ENCODE measurements around the gene PTPRN2. TPM values are rescaled to one million over a fixed set of nuclear protein-coding genes. Genes with fewer than 3 reads are reported as not detected.

The PTPRN2 gene
- polyA plus RNA-seq, 1 of the 3 experiments (the other 2 are of a cell fraction), result 4.0 TPM

DNA sequence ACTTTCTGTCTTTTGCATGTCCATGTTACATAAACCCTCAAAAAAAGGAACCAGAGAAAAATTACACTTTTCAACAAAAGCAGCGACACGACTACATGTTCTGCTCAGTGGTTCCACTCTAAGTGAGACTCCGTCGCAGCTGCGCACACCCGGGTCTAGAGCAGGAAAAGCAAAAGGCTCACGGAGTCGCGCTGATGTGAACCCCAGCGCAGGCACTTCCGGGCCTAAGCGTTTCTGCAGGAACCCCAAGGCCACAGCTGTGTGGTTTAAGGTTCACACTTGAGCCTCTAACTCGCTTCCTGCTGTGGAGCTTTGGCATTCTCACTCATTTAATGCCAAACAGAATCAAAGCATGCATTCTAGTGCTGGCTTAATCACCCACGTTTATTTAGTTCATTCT lies 1010.6 kb downstream of the PTPRN2 start:
- TF ChIP-seq NRF1 (IDR thresholded peaks at IDR 0.05; ENCODE audit: low read depth, low read length), result no peak
- no peak for TF ChIP-seq CHD2 (IDR thresholded peaks at IDR 0.05; ENCODE audit: low read length, partially characterized antibody)
- TF ChIP-seq, protein P1, sequence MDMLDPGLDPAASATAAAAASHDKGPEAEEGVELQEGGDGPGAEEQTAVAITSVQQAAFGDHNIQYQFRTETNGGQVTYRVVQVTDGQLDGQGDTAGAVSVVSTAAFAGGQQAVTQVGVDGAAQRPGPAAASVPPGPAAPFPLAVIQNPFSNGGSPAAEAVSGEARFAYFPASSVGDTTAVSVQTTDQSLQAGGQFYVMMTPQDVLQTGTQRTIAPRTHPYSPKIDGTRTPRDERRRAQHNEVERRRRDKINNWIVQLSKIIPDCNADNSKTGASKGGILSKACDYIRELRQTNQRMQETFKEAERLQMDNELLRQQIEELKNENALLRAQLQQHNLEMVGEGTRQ (IDR thresholded peaks at IDR 0.05; ENCODE audit: borderline replicate concordance, low read depth, low read length), result no peak
- TF ChIP-seq FOSL2 (IDR thresholded peaks at IDR 0.05; ENCODE audit: borderline replicate concordance, low read depth), result no peak
- TF ChIP-seq, protein P2, sequence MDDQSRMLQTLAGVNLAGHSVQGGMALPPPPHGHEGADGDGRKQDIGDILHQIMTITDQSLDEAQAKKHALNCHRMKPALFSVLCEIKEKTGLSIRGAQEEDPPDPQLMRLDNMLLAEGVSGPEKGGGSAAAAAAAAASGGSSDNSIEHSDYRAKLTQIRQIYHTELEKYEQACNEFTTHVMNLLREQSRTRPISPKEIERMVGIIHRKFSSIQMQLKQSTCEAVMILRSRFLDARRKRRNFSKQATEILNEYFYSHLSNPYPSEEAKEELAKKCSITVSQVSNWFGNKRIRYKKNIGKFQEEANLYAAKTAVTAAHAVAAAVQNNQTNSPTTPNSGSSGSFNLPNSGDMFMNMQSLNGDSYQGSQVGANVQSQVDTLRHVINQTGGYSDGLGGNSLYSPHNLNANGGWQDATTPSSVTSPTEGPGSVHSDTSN (IDR thresholded peaks at IDR 0.05), result no peak
- TF ChIP-seq TEAD4 (IDR thresholded peaks at IDR 0.05; ENCODE audit: borderline replicate concordance, insufficient read depth), result no peak
- TF ChIP-seq RXRA (IDR thresholded peaks at IDR 0.05; ENCODE audit: borderline replicate concordance, low read depth), result no peak
- TF ChIP-seq, protein P3, sequence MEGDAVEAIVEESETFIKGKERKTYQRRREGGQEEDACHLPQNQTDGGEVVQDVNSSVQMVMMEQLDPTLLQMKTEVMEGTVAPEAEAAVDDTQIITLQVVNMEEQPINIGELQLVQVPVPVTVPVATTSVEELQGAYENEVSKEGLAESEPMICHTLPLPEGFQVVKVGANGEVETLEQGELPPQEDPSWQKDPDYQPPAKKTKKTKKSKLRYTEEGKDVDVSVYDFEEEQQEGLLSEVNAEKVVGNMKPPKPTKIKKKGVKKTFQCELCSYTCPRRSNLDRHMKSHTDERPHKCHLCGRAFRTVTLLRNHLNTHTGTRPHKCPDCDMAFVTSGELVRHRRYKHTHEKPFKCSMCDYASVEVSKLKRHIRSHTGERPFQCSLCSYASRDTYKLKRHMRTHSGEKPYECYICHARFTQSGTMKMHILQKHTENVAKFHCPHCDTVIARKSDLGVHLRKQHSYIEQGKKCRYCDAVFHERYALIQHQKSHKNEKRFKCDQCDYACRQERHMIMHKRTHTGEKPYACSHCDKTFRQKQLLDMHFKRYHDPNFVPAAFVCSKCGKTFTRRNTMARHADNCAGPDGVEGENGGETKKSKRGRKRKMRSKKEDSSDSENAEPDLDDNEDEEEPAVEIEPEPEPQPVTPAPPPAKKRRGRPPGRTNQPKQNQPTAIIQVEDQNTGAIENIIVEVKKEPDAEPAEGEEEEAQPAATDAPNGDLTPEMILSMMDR (IDR thresholded peaks at IDR 0.05), result no peak
- DNase-seq, result no peak
- ChIA-PET CTCF (no interaction called here), POLR2A (no interaction called here)
- Histone ChIP-seq H3K79me2 (ENCODE audit: insufficient read depth) (no peaks in the 10 kb centered on the region), H2AFZ (ENCODE audit: low read depth) (no peak overlapping the region), H3K27ac (ENCODE audit: low read depth in 2 of 2, low read length in 1 of 2) (no peak overlapping the region), H3K4me2 (no peak overlapping the region), H3K9ac (no peak overlapping the region), H3K4me3 (ENCODE audit: low read depth in 2 of 2, low read length in 1 of 2) (no peak overlapping the region), H3F3A (replicated peaks; ENCODE audit: insufficient read depth) (no peaks in the 10 kb centered on the region), H3K4me1 (ENCODE audit: control insufficient read depth in 1 of 2, insufficient read depth in 2 of 2, low read depth in 1 of 2, low read length in 1 of 2) (no peaks in the 10 kb centered on the region), H3K27me3 (ENCODE audit: insufficient read depth) (no peaks in the 10 kb centered on the region), H3K36me3 (replicated peaks in 1 of 2; ENCODE audit: control insufficient read depth in 1 of 2, insufficient read depth in 2 of 2, low read length in 1 of 2) (peaks cover 0 to 5% of the 10 kb centered on the region in 2 experiments), H3K9me3 (no peaks in the 10 kb centered on the region), H3K9me2 (no peaks in the 10 kb centered on the region), H4K20me1 (ENCODE audit: insufficient read depth) (no peaks in the 10 kb centered on the region)
- 77% methylated on average over 14 of the region's 14 CpGs for WGBS (ENCODE audit: low lambda C conversion rate)

GRCh38 chr7:157576415-157576814 lies 1011.2 kb downstream of the PTPRN2 start:
- Histone ChIP-seq H3K9me2 (no peaks in the 10 kb centered on the region), H3K27me3 (ENCODE audit: insufficient read depth) (no peaks in the 10 kb centered on the region), H3K4me3 (ENCODE audit: low read depth in 2 of 2, low read length in 1 of 2) (no peak overlapping the region), H3K36me3 (replicated peaks in 1 of 2; ENCODE audit: control insufficient read depth in 1 of 2, insufficient read depth in 2 of 2, low read length in 1 of 2) (peaks cover 0 to 5% of the 10 kb centered on the region in 2 experiments), H2AFZ (ENCODE audit: low read depth) (no peak overlapping the region), H3K27ac (ENCODE audit: low read depth in 2 of 2, low read length in 1 of 2) (no peak overlapping the region), H3K9ac (no peak overlapping the region), H3K4me2 (no peak overlapping the region), H3F3A (replicated peaks; ENCODE audit: insufficient read depth) (no peaks in the 10 kb centered on the region), H4K20me1 (ENCODE audit: insufficient read depth) (no peaks in the 10 kb centered on the region), H3K4me1 (ENCODE audit: control insufficient read depth in 1 of 2, insufficient read depth in 2 of 2, low read depth in 1 of 2, low read length in 1 of 2) (no peaks in the 10 kb centered on the region), H3K79me2 (ENCODE audit: insufficient read depth) (no peaks in the 10 kb centered on the region), H3K9me3 (no peaks in the 10 kb centered on the region)
- no peak for DNase-seq
- 92% methylated on average over 36 of the region's 36 CpGs for WGBS (ENCODE audit: low lambda C conversion rate)
- POLR2A ChIA-PET, result no interaction called here
- CTCF ChIA-PET, result no interaction called here
- TF ChIP-seq ELF1 (IDR thresholded peaks at IDR 0.05) (no peak), RFX5 (IDR thresholded peaks at IDR 0.05; ENCODE audit: low read length) (no peak), FOSL2 (IDR thresholded peaks at IDR 0.05; ENCODE audit: borderline replicate concordance, low read depth) (no peak), SMC3 (IDR thresholded peaks at IDR 0.05; ENCODE audit: low read depth, low read length) (no peak), RXRA (IDR thresholded peaks at IDR 0.05; ENCODE audit: borderline replicate concordance, low read depth) (no peak), TAF1 (IDR thresholded peaks at IDR 0.05; ENCODE audit: borderline replicate concordance, low read depth, low read length) (no peak), NRF1 (IDR thresholded peaks at IDR 0.05; ENCODE audit: low read depth, low read length) (no peak), MEF2A (IDR thresholded peaks at IDR 0.05; ENCODE audit: borderline replicate concordance, low read depth) (no peak), YY1 (IDR thresholded peaks at IDR 0.05; ENCODE audit: low read depth) (no peak), TCF12 (IDR thresholded peaks at IDR 0.05) (no peak), POLR2AphosphoS5 (IDR thresholded peaks at IDR 0.05; ENCODE audit: low read depth, low read length) (no peak), JUND (IDR thresholded peaks at IDR 0.05) (no peak)
- TF ChIP-seq, protein P2 (IDR thresholded peaks at IDR 0.05), result no peak
- TF ChIP-seq, protein P3 (IDR thresholded peaks at IDR 0.05), result no peak
- TF ChIP-seq, protein P4, sequence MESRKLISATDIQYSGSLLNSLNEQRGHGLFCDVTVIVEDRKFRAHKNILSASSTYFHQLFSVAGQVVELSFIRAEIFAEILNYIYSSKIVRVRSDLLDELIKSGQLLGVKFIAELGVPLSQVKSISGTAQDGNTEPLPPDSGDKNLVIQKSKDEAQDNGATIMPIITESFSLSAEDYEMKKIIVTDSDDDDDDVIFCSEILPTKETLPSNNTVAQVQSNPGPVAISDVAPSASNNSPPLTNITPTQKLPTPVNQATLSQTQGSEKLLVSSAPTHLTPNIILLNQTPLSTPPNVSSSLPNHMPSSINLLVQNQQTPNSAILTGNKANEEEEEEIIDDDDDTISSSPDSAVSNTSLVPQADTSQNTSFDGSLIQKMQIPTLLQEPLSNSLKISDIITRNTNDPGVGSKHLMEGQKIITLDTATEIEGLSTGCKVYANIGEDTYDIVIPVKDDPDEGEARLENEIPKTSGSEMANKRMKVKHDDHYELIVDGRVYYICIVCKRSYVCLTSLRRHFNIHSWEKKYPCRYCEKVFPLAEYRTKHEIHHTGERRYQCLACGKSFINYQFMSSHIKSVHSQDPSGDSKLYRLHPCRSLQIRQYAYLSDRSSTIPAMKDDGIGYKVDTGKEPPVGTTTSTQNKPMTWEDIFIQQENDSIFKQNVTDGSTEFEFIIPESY (IDR thresholded peaks at IDR 0.05; ENCODE audit: borderline replicate concordance, low read depth), result no peak
